ENCODE data around the gene ADAM11.

The ADAM11 gene

GRCh38 chr17:44766409-44767038, 7.7 kb downstream of the ADAM11 start:
- no peak overlapping the region for H3K27ac ChIP-seq
- no peak for TF ChIP-seq ZFX (IDR thresholded peaks at IDR 0.05)
- TF ChIP-seq, protein P1, sequence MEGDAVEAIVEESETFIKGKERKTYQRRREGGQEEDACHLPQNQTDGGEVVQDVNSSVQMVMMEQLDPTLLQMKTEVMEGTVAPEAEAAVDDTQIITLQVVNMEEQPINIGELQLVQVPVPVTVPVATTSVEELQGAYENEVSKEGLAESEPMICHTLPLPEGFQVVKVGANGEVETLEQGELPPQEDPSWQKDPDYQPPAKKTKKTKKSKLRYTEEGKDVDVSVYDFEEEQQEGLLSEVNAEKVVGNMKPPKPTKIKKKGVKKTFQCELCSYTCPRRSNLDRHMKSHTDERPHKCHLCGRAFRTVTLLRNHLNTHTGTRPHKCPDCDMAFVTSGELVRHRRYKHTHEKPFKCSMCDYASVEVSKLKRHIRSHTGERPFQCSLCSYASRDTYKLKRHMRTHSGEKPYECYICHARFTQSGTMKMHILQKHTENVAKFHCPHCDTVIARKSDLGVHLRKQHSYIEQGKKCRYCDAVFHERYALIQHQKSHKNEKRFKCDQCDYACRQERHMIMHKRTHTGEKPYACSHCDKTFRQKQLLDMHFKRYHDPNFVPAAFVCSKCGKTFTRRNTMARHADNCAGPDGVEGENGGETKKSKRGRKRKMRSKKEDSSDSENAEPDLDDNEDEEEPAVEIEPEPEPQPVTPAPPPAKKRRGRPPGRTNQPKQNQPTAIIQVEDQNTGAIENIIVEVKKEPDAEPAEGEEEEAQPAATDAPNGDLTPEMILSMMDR (conservative IDR thresholded peaks at IDR 0.05): no peak

DNA sequence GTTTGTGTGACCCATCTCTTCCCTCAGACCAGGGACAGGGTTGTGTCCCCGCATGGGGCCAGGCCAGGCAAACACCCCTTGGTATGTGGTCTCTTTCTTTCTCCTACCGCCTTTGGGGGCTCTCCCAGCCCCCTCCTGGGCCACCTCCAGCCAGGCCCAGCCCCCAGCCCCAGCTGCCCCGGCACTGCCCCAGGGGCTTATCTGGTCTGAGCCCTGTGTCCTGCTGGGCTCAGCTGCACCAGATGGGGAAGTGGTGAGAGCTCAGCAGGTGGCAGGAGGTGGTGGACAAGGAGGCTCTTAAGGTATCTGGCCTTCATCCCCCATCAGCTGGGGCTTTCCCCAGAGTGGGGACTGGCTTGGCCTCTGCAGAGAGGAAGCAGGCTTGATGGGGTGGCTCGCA, 8.7 kb downstream of the ADAM11 start:
- H3K27ac ChIP-seq: no peak overlapping the region
- TF ChIP-seq ZFX (IDR thresholded peaks at IDR 0.05): no peak
- TF ChIP-seq, protein P1 (conservative IDR thresholded peaks at IDR 0.05): no peak

- no peak for TF ChIP-seq ZFX (IDR thresholded peaks at IDR 0.05)
- TF ChIP-seq, protein P1 (conservative IDR thresholded peaks at IDR 0.05): no peak
- no peak overlapping the region for H3K27ac ChIP-seq
Observed at GRCh38 chr17:44768505-44769142, 9.8 kb downstream of the ADAM11 start.

DNA sequence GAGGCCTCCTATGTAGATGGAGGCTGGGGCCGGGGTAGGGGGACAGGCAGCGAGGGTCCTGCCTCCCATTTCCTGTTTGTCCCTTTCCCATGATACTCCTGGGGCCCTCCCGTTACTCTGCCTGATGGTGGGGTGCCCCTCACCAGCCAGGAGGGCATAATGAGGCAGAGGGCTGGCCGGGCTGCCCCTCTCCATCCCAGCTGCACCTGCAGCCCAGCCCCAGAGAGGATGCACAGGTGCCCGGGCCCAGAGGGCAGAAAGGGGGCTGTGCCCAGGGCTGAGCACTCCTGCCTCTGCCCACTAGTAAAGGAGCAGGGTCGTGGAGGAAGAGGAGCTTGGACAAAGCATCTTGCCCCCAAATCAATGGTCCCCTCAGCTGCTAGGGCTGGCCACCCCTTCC, 10.4 kb downstream of the ADAM11 start:
- TF ChIP-seq, protein P1 (conservative IDR thresholded peaks at IDR 0.05): no peak
- no peak for TF ChIP-seq ZFX (IDR thresholded peaks at IDR 0.05)
- no peak overlapping the region for H3K27ac ChIP-seq

DNA sequence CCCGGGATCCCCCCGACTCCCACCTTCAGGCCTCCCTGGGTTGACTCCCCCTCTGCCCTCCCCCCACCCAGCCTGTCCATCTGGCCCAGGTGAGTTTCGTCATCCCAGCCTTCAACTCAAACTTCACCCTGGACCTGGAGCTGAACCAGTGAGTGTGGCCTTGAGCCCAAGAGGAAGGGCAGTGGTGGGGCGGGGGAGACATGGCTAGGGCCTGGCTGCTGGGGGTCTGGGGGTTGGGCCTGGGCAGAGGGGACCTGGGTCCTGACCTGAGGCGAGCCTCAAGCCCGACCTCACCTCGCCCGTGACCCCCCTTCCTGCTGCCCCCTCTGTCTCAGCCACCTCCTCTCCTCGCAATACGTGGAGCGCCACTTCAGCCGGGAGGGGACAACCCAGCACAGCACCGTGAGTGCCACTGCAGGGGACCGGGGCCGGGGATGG, 10.9 kb downstream of the ADAM11 start:
- no peak for TF ChIP-seq ZFX (IDR thresholded peaks at IDR 0.05)
- TF ChIP-seq, protein P1 (conservative IDR thresholded peaks at IDR 0.05): no peak
- H3K27ac ChIP-seq: no peak overlapping the region

- H3K27ac ChIP-seq: no peak overlapping the region
- TF ChIP-seq, protein P1 (conservative IDR thresholded peaks at IDR 0.05): no peak
- no peak for TF ChIP-seq ZFX (IDR thresholded peaks at IDR 0.05)
Observed at GRCh38 chr17:44770166-44770925, 11.6 kb downstream of the ADAM11 start.

Data from C4-2B (cell line).